DND-41 (cell line): ENCODE results near the gene GRM4.

Experiments
- CTCF ChIP-seq: IDR thresholded peaks from 2 replicates; pipeline ENCODE4 v1.5.1; 2012; ENCODE audit warnings: borderline replicate concordance, low read length, moderate library complexity, mild to moderate bottlenecking; ENCODE audit not compliant: poor library complexity, severe bottlenecking; ENCODE audit errors: extremely low read depth
- EZH2 ChIP-seq: IDR thresholded peaks from 3 replicates; pipeline ENCODE4 v1.6.1; 2012; ENCODE audit warnings: borderline replicate concordance, low read depth, mild to moderate bottlenecking, moderate library complexity, low read length, inconsistent platforms; ENCODE audit not compliant: severe bottlenecking

GRCh38 chr6:34152806-34153520 lies 7.1 kb upstream of the GRM4 start:
- TF ChIP-seq CTCF (no peak), EZH2 (no peak)
